Transverse colon (tissue), 4 donors: Measurements from ENCODE around the gene STK31.

Experiments used
- POLR2A ChIP-seq: fragments of 450-650 bp; IDR thresholded peaks from one replicate; pipeline ENCODE4 v1.6.1; 2016; ENCODE audit warnings: antibody characterized with exemption, mild to moderate bottlenecking, moderate library complexity
- POLR2AphosphoS5 ChIP-seq, 3 donors: sonication (generic); formaldehyde crosslinking; IDR thresholded peaks; one replicate each; pipeline ENCODE4 v1.6.1; 2016; ENCODE audit warnings: antibody characterized with exemption in 3 of 3
- TF ChIP-seq, protein P1 (sequence below), 5 experiments: fragments of 200-600 bp in 3 of 5; fragments of 450-650 bp in 2 of 5; sonication (generic) in 3 of 5; IDR thresholded peaks; 1 replicate in 2 of 5; 2 replicates in 3 of 5; pipeline ENCODE4 v1.5.1; 2016 to 2017; ENCODE audit warnings: antibody characterized with exemption in 5 of 5, inconsistent platforms in 3 of 5, mild to moderate bottlenecking in 2 of 5, moderate library complexity in 1 of 5

DNA sequence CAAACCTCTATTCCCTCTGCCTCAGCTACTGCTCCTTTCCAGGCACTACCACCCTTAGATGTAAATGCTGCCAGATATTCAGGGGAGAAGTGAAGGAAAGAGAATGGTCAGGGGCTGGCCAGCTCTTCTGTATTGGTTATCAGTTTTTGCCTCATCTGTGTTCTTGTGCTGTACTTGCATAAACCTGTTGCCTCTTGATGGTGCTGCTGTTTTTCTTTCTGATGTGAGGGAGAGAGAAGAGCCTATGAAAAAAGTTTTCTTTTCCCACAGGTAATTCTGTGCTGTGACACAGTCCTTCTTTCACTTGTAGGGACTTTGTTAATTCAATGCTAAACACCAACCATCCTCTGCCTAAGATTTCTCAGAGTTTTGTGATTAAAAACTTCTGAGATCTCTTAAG is 57.5 kb downstream of the STK31 start:
- no peak for TF ChIP-seq POLR2AphosphoS5 (IDR thresholded peaks at IDR 0.05)
- TF ChIP-seq, protein P1, sequence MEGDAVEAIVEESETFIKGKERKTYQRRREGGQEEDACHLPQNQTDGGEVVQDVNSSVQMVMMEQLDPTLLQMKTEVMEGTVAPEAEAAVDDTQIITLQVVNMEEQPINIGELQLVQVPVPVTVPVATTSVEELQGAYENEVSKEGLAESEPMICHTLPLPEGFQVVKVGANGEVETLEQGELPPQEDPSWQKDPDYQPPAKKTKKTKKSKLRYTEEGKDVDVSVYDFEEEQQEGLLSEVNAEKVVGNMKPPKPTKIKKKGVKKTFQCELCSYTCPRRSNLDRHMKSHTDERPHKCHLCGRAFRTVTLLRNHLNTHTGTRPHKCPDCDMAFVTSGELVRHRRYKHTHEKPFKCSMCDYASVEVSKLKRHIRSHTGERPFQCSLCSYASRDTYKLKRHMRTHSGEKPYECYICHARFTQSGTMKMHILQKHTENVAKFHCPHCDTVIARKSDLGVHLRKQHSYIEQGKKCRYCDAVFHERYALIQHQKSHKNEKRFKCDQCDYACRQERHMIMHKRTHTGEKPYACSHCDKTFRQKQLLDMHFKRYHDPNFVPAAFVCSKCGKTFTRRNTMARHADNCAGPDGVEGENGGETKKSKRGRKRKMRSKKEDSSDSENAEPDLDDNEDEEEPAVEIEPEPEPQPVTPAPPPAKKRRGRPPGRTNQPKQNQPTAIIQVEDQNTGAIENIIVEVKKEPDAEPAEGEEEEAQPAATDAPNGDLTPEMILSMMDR (IDR thresholded peaks at IDR 0.05), result no peak
- no peak for TF ChIP-seq POLR2A
